ENCODE data around the gene KRAS. TPM values are rescaled to one million over a fixed set of nuclear protein-coding genes. Genes with fewer than 3 reads are reported as not detected.

The KRAS gene
- total and polyA plus RNA-seq, 4 experiments from 2014 or later = 31.6 to 52.4 (median 34.6) TPM

- Mint-ChIP-seq H3K4me3 (peak overlapping the region; percentile 58 to 95 (median 70)), H3K9me3 (no peaks in the 10 kb centered on the region), H3K27me3 (no peaks in the 10 kb centered on the region), H3K27ac (peak overlapping the region in 4 of 7 donors; percentile 38 to 91 (median 72)), H3K36me3 (peaks cover 12 to 39% of the 10 kb centered on the region in 2 donors), H3K4me1 (peaks cover 19 to 74% (median 46%) of the 10 kb centered on the region in 4 donors)
- ChIA-PET CTCF (ENCODE audit: partially characterized antibody) (interaction anchor here (0.6 to 1.9 kb wide), 3 partner anchors 8 to 140 kb away, joined by 3 to 19 read pairs (median 10); no protein-coding TSS in a partner anchor), POLR2A (ENCODE audit: partially characterized antibody) (interaction anchor here (0.8 kb wide), 1 partner anchor 135 kb away, joined by 3 read pairs; no protein-coding TSS in a partner anchor)
- Histone ChIP-seq H3K4me3 (ENCODE audit: low read length in 2 of 2) (no peak overlapping the region), H3K36me3 (ENCODE audit: insufficient read depth, low read length) (no peaks in the 10 kb centered on the region), H3K27ac (ENCODE audit: low read depth, low read length) (no peak overlapping the region), H3K4me1 (ENCODE audit: insufficient read depth, low read length) (peaks cover 38% of the 10 kb centered on the region), H3K27me3 (ENCODE audit: insufficient read depth, low read length) (no peaks in the 10 kb centered on the region), H3K9me3 (ENCODE audit: control insufficient read depth in 1 of 2, low read length in 2 of 2) (no peaks in the 10 kb centered on the region)
- intact Hi-C loops (cut with micrococcal nuclease) = no loop called here
- DNase-seq = no peak
These were observed 2.0 kb downstream of the KRAS start for GRCh38 chr12:25248732-25249131.

GRCh38 chr12:25248137-25248536 is 2.6 kb downstream of the KRAS start:
- H3K27ac ChIP-seq (ENCODE audit: low read depth, low read length) = no peak overlapping the region
- no peak overlapping the region for H3K4me3 ChIP-seq (ENCODE audit: low read length in 2 of 2)
- no peaks in the 10 kb centered on the region for H3K9me3 Mint-ChIP-seq
- DNase-seq = no peak
- peaks cover 38% of the 10 kb centered on the region for H3K4me1 ChIP-seq (ENCODE audit: insufficient read depth, low read length)
- peaks cover 16 to 75% (median 41%) of the 10 kb centered on the region in 4 donors for H3K4me1 Mint-ChIP-seq
- POLR2A ChIA-PET (ENCODE audit: partially characterized antibody) = no interaction called here
- H3K36me3 ChIP-seq (ENCODE audit: insufficient read depth, low read length) = no peaks in the 10 kb centered on the region
- H3K27me3 ChIP-seq (ENCODE audit: insufficient read depth, low read length) = no peaks in the 10 kb centered on the region
- CTCF ChIA-PET (ENCODE audit: partially characterized antibody) = interaction anchor here (1.6 to 1.9 kb wide), 2 partner anchors 7 to 140 kb away, joined by 10 to 19 read pairs; no protein-coding TSS in a partner anchor
- peak overlapping the region in 3 of 7 donors; percentile 35 to 91 (median 75) for H3K27ac Mint-ChIP-seq
- H3K27me3 Mint-ChIP-seq = no peaks in the 10 kb centered on the region
- H3K9me3 ChIP-seq (ENCODE audit: control insufficient read depth in 1 of 2, low read length in 2 of 2) = no peaks in the 10 kb centered on the region
- peak overlapping the region in 2 of 8 donors; percentile 44 to 54 for H3K4me3 Mint-ChIP-seq
- H3K36me3 Mint-ChIP-seq = peaks cover 12 to 45% of the 10 kb centered on the region in 2 donors
- intact Hi-C loops (cut with micrococcal nuclease) = no loop called here

- no peaks in the 10 kb centered on the region for H3K27me3 Mint-ChIP-seq
- H3K27ac Mint-ChIP-seq = peak overlapping the region in 3 of 7 donors; percentile 7 to 76 (median 16)
- intact Hi-C loops (cut with micrococcal nuclease) = no loop called here
- POLR2A ChIA-PET (ENCODE audit: partially characterized antibody) = interaction anchor here (0.5 to 2.7 kb wide), 2 partner anchors 120 to 142 kb away, joined by 3 to 14 read pairs; no protein-coding TSS in a partner anchor
- H3K36me3 Mint-ChIP-seq = peaks cover 12 to 52% of the 10 kb centered on the region in 2 donors
- Histone ChIP-seq H3K4me1 (ENCODE audit: insufficient read depth, low read length) (peaks cover 41% of the 10 kb centered on the region), H3K27me3 (ENCODE audit: insufficient read depth, low read length) (no peaks in the 10 kb centered on the region), H3K4me3 (ENCODE audit: low read length in 2 of 2) (no peak overlapping the region), H3K27ac (ENCODE audit: low read depth, low read length) (no peak overlapping the region), H3K9me3 (ENCODE audit: control insufficient read depth in 1 of 2, low read length in 2 of 2) (no peaks in the 10 kb centered on the region), H3K36me3 (ENCODE audit: insufficient read depth, low read length) (no peaks in the 10 kb centered on the region)
- DNase-seq = no peak
- CTCF ChIA-PET (ENCODE audit: partially characterized antibody) = no interaction called here
- no peaks in the 10 kb centered on the region for H3K9me3 Mint-ChIP-seq
- H3K4me1 Mint-ChIP-seq = peaks cover 21 to 67% (median 40%) of the 10 kb centered on the region in 4 donors
- peak overlapping the region in 1 of 8 donors; percentile 2 for H3K4me3 Mint-ChIP-seq
These were observed 5.2 kb downstream of the KRAS start for GRCh38 chr12:25245491-25245890.

DNA sequence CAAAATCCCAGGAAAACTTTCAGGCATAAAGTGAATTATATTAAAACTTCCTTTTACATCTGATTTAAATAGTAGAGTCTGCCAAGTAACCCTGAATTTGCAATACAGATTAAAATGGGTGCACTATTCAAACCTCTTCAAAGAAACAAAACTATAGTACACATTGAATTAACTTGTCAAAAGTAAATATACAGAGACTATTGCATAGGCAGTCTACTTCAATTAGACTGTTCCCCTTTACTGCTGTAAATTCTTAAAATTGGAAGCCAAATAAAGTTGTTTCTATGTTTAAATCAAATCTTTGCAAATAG is 7.1 kb downstream of the KRAS start:
- intact Hi-C loops (cut with micrococcal nuclease) = loop anchor here (5.0 kb wide), 1 partner anchor 34 kb away; no protein-coding TSS in a partner anchor
- H3K36me3 ChIP-seq (ENCODE audit: insufficient read depth, low read length) = no peaks in the 10 kb centered on the region
- Mint-ChIP-seq H3K27ac (peak overlapping the region in 5 of 7 donors; percentile 8 to 64 (median 30)), H3K4me1 (peaks cover 18 to 54% (median 32%) of the 10 kb centered on the region in 4 donors), H3K36me3 (peaks cover 18 to 56% of the 10 kb centered on the region in 2 donors), H3K27me3 (no peaks in the 10 kb centered on the region), H3K9me3 (no peaks in the 10 kb centered on the region), H3K4me3 (no peak overlapping the region)
- H3K27ac ChIP-seq (ENCODE audit: low read depth, low read length) = no peak overlapping the region
- H3K4me1 ChIP-seq (ENCODE audit: insufficient read depth, low read length) = peaks cover 27% of the 10 kb centered on the region
- no peaks in the 10 kb centered on the region for H3K27me3 ChIP-seq (ENCODE audit: insufficient read depth, low read length)
- no peak for DNase-seq
- ChIA-PET CTCF (ENCODE audit: partially characterized antibody) (no interaction called here), POLR2A (ENCODE audit: partially characterized antibody) (no interaction called here)
- no peaks in the 10 kb centered on the region for H3K9me3 ChIP-seq (ENCODE audit: control insufficient read depth in 1 of 2, low read length in 2 of 2)
- H3K4me3 ChIP-seq (ENCODE audit: low read length in 2 of 2) = no peak overlapping the region

DNA sequence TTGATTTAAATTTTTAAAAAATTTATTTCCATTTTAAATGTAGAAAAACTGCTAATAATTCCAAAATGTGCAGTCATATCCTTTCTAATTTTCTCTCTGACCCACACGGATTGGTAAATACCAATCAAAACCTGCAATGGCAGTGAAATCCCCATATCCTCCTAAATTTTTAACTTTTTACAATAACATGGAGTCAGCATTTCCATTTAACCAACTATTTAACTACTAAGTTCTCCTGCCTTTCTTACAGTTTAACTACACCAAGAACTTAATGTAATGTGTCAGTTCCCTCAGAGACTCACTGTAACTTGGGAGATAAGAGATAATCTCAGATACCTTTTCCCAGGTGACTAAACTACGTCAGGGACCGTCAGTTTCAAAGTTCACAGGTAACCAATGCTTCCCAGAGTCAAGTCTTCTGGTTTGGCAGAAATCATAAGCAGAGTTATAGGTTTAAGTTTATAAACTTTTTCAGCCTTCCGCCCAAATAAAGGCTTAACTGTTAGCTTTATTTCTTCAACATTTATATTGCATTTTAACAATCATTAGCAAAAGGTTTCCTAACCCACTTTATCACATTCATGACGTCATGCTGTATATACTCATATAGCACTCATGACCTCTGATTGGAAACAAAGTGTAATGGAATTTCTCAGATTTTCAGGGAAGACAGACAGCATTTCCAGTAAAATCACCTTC is 7.6 kb downstream of the KRAS start:
- Mint-ChIP-seq H3K27ac (peak overlapping the region in 5 of 7 donors; percentile 20 to 70 (median 64)), H3K4me1 (peaks cover 18 to 49% (median 29%) of the 10 kb centered on the region in 4 donors), H3K36me3 (peaks cover 21 to 55% of the 10 kb centered on the region in 2 donors), H3K4me3 (no peak overlapping the region), H3K27me3 (no peaks in the 10 kb centered on the region), H3K9me3 (no peaks in the 10 kb centered on the region)
- no peak for DNase-seq
- CTCF ChIA-PET (ENCODE audit: partially characterized antibody) = interaction anchor here (2.1 kb wide), 1 partner anchor 22 kb away, joined by 6 read pairs; no protein-coding TSS in a partner anchor
- Histone ChIP-seq H3K9me3 (ENCODE audit: control insufficient read depth in 1 of 2, low read length in 2 of 2) (no peaks in the 10 kb centered on the region), H3K27me3 (ENCODE audit: insufficient read depth, low read length) (no peaks in the 10 kb centered on the region), H3K4me3 (ENCODE audit: low read length in 2 of 2) (no peak overlapping the region), H3K27ac (ENCODE audit: low read depth, low read length) (no peak overlapping the region), H3K36me3 (ENCODE audit: insufficient read depth, low read length) (no peaks in the 10 kb centered on the region), H3K4me1 (ENCODE audit: insufficient read depth, low read length) (peaks cover 22% of the 10 kb centered on the region)
- intact Hi-C loops (cut with micrococcal nuclease) = loop anchor here (5.0 kb wide), 1 partner anchor 34 kb away; no protein-coding TSS in a partner anchor
- POLR2A ChIA-PET (ENCODE audit: partially characterized antibody) = no interaction called here

DNA sequence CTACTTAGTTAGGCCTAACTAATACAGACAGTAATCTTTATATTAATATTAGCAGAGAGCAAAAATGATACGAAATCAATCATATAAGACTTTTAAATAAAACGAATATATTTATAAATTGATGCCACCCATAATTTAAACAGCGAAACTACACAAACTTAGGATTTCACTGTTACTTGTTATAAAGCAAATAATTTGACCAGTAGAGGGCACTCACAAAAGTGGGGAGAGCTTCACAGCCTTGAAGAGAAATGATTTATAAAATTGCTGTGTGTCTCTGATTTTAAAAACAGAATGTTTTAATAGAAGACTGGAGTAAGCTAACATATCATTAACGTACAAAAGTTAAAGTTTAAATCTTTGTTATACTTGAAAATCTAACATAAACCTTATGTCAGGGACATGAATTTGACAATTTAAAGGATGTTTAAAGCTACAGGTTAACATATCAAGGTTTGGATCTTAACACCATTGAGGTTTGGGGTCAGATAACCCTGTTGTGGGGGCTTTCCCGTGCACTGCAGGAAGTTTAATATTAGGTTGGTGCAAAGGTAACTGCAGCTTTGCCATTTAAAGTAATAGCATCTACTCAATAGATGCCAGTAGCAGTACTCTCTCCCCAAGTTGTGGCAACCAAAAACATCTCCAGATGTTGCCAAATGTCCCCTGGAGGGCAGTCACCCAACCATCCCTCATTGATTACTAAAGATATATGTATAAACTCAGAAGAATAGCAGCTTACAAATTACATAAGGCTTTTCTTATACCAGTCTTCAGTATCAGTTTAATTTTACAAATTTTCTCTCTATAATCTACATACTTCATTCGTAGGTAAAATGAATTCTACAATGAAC is 9.3 kb downstream of the KRAS start:
- H3K4me3 Mint-ChIP-seq = no peak overlapping the region

More for the DNA sequence above, 9.3 kb downstream of the KRAS start:
- Histone ChIP-seq H3K4me3 (ENCODE audit: low read length in 2 of 2) (no peak overlapping the region), H3K36me3 (ENCODE audit: insufficient read depth, low read length) (no peaks in the 10 kb centered on the region), H3K4me1 (ENCODE audit: insufficient read depth, low read length) (peaks cover 14% of the 10 kb centered on the region), H3K27ac (ENCODE audit: low read depth, low read length) (peak overlapping the region; percentile 22), H3K27me3 (ENCODE audit: insufficient read depth, low read length) (no peaks in the 10 kb centered on the region), H3K9me3 (ENCODE audit: control insufficient read depth in 1 of 2, low read length in 2 of 2) (no peaks in the 10 kb centered on the region)
- Mint-ChIP-seq H3K27me3 (no peaks in the 10 kb centered on the region), H3K4me1 (peaks cover 13 to 52% (median 31%) of the 10 kb centered on the region in 4 donors), H3K36me3 (peaks cover 26 to 63% of the 10 kb centered on the region in 2 donors), H3K9me3 (no peaks in the 10 kb centered on the region), H3K27ac (peak overlapping the region; percentile 4 to 86 (median 66))
- DNase-seq = peak; percentile 57 to 67 (median 63)
- intact Hi-C loops (cut with micrococcal nuclease) = loop anchor here (1.0 to 5.0 kb wide), 3 partner anchors 9 to 146 kb away; partner anchors contain the start of gene KRAS
- POLR2A ChIA-PET (ENCODE audit: partially characterized antibody) = interaction anchor here (0.8 to 4.2 kb wide), 8 partner anchors 10 to 189 kb away, joined by 3 to 34 read pairs (median 4); partner anchors contain the start of genes DNAI7, ETFRF1 and KRAS
- CTCF ChIA-PET (ENCODE audit: partially characterized antibody) = interaction anchor here (0.7 to 2.5 kb wide), 38 partner anchors 8 to 250 kb away, joined by 3 to 22 read pairs (median 4); partner anchors contain the start of genes DNAI7, ETFRF1 and KRAS

Measured in CD4-positive, alpha-beta memory T cell (primary cell).